ENCODE measurements around the gene KRTAP3-2.

The KRTAP3-2 gene

DNA sequence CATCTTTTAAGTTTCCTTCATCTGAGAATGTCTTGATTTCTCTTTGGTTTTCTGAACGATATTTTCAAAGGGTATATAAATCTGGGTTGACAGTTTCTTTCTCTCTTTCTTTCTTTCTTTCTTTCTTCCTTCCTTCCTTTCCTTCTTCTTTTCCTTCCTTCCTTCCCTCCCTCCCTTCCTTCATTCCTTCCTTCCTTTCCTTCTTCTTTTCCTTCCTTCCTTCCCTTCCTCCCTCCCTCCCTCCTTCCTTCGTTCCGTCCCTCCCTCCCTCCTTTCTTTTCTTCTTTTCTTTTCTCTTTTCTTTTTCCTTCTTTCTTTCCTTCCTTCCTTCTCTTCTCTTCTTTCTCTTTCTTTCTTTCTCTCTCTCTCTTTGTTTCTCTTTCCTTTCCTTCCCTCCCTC, 25.3 kb downstream of the KRTAP3-2 start:
- ATAC-seq, result no peak
- TF ChIP-seq GLIS3 (CRISPR knock-in tag; IDR thresholded peaks at IDR 0.05), result no peak
- no peak for TF ChIP-seq BACH2 (CRISPR knock-in tag; IDR thresholded peaks at IDR 0.05; ENCODE audit: borderline replicate concordance)
- TF ChIP-seq, protein P1, sequence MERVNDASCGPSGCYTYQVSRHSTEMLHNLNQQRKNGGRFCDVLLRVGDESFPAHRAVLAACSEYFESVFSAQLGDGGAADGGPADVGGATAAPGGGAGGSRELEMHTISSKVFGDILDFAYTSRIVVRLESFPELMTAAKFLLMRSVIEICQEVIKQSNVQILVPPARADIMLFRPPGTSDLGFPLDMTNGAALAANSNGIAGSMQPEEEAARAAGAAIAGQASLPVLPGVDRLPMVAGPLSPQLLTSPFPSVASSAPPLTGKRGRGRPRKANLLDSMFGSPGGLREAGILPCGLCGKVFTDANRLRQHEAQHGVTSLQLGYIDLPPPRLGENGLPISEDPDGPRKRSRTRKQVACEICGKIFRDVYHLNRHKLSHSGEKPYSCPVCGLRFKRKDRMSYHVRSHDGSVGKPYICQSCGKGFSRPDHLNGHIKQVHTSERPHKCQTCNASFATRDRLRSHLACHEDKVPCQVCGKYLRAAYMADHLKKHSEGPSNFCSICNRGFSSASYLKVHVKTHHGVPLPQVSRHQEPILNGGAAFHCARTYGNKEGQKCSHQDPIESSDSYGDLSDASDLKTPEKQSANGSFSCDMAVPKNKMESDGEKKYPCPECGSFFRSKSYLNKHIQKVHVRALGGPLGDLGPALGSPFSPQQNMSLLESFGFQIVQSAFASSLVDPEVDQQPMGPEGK (CRISPR knock-in tag; IDR thresholded peaks at IDR 0.05; ENCODE audit: borderline replicate concordance), result no peak
- TF ChIP-seq TOX (CRISPR knock-in tag; IDR thresholded peaks at IDR 0.05; ENCODE audit: borderline replicate concordance), result no peak
- TF ChIP-seq, protein P2, sequence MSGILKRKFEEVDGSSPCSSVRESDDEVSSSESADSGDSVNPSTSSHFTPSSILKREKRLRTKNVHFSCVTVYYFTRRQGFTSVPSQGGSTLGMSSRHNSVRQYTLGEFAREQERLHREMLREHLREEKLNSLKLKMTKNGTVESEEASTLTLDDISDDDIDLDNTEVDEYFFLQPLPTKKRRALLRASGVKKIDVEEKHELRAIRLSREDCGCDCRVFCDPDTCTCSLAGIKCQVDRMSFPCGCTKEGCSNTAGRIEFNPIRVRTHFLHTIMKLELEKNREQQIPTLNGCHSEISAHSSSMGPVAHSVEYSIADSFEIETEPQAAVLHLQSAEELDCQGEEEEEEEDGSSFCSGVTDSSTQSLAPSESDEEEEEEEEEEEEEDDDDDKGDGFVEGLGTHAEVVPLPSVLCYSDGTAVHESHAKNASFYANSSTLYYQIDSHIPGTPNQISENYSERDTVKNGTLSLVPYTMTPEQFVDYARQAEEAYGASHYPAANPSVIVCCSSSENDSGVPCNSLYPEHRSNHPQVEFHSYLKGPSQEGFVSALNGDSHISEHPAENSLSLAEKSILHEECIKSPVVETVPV (CRISPR knock-in tag; IDR thresholded peaks at IDR 0.05), result no peak
- no peak for TF ChIP-seq OSR1 (CRISPR knock-in tag; IDR thresholded peaks at IDR 0.05)
- TF ChIP-seq, protein P3, sequence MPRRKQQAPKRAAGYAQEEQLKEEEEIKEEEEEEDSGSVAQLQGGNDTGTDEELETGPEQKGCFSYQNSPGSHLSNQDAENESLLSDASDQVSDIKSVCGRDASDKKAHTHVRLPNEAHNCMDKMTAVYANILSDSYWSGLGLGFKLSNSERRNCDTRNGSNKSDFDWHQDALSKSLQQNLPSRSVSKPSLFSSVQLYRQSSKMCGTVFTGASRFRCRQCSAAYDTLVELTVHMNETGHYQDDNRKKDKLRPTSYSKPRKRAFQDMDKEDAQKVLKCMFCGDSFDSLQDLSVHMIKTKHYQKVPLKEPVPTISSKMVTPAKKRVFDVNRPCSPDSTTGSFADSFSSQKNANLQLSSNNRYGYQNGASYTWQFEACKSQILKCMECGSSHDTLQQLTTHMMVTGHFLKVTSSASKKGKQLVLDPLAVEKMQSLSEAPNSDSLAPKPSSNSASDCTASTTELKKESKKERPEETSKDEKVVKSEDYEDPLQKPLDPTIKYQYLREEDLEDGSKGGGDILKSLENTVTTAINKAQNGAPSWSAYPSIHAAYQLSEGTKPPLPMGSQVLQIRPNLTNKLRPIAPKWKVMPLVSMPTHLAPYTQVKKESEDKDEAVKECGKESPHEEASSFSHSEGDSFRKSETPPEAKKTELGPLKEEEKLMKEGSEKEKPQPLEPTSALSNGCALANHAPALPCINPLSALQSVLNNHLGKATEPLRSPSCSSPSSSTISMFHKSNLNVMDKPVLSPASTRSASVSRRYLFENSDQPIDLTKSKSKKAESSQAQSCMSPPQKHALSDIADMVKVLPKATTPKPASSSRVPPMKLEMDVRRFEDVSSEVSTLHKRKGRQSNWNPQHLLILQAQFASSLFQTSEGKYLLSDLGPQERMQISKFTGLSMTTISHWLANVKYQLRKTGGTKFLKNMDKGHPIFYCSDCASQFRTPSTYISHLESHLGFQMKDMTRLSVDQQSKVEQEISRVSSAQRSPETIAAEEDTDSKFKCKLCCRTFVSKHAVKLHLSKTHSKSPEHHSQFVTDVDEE (CRISPR knock-in tag; IDR thresholded peaks at IDR 0.05), result no peak
- TF ChIP-seq ZFP3 (CRISPR knock-in tag; IDR thresholded peaks at IDR 0.05), result no peak
- TF ChIP-seq ISL1 (CRISPR knock-in tag; IDR thresholded peaks at IDR 0.05), result no peak

DNA sequence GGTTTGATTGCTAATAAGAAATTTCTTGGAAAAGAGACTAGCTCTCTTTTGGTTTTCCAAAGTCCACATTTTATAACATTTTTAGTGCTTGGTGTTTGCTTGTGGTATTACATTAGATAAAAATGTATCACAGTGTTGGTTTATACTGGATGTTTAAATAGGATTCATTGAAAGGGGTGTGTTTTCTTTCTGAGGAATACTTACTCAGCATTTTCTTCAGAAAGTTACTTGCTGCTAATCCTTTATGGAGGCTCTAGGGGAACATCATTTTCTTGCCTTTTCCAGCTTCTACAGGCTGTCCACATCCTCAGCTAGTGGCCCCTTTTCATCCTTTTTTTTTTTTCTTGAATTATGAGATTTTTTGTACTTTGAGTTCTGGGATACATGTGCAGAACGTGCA, 32.1 kb downstream of the KRTAP3-2 start:
- ATAC-seq, result no peak
- TF ChIP-seq ESRRG (CRISPR knock-in tag; IDR thresholded peaks at IDR 0.05), result no peak
- TF ChIP-seq BACH2 (CRISPR knock-in tag; IDR thresholded peaks at IDR 0.05; ENCODE audit: borderline replicate concordance), result no peak
- TF ChIP-seq CSDC2 (CRISPR knock-in tag; IDR thresholded peaks at IDR 0.05), result no peak
- no peak for TF ChIP-seq ZC3H10 (CRISPR knock-in tag; IDR thresholded peaks at IDR 0.05)
- no peak for TF ChIP-seq ISL1 (CRISPR knock-in tag; IDR thresholded peaks at IDR 0.05)
- TF ChIP-seq, protein P3 (CRISPR knock-in tag; IDR thresholded peaks at IDR 0.05), result no peak
- TF ChIP-seq ZNF70 (CRISPR knock-in tag; IDR thresholded peaks at IDR 0.05), result no peak

DNA sequence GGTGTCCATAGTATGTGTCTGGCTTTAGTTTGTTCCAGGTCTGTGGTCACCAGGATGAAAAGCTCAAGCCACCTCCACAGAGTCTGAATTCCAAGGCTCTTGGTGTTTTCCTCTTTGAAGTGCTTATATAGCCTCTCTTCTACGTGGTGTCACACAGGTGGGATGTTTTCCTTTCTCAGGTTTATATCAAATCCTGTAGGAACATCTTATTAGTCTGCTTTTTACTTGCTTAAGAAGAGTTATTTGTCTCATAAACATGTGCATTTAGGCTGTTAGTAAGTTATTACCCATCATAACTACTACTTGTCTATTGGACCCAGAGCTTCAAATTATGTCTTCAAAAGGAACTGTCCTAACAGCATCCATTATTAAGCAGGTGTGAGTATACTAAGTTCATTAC, 32.9 kb downstream of the KRTAP3-2 start, which contains the start of gene KRT39:
Gene KRT39 (minus strand): TSS at position 101 of the 400 bp plus-strand sequence. CDS start 92 bp downstream, at position 9.
- TF ChIP-seq GLIS3 (CRISPR knock-in tag; IDR thresholded peaks at IDR 0.05) (no peak), ZNF70 (CRISPR knock-in tag; IDR thresholded peaks at IDR 0.05) (no peak), ZFP3 (CRISPR knock-in tag; IDR thresholded peaks at IDR 0.05) (no peak), ISL1 (CRISPR knock-in tag; IDR thresholded peaks at IDR 0.05) (no peak), ZFP30 (CRISPR knock-in tag; IDR thresholded peaks at IDR 0.05) (no peak), CSDC2 (CRISPR knock-in tag; IDR thresholded peaks at IDR 0.05) (no peak), ESRRG (CRISPR knock-in tag; IDR thresholded peaks at IDR 0.05) (no peak), OSR1 (CRISPR knock-in tag; IDR thresholded peaks at IDR 0.05) (no peak)
- TF ChIP-seq, protein P3 (CRISPR knock-in tag; IDR thresholded peaks at IDR 0.05), result no peak
- TF ChIP-seq, protein P1 (CRISPR knock-in tag; IDR thresholded peaks at IDR 0.05; ENCODE audit: borderline replicate concordance), result no peak
- no peak for ATAC-seq
